NCI-H69 (cell line): Measurements from ENCODE around the gene NSDHL.
"Not testable (repeated sequence)": the region's sequence is repeated elsewhere in the genome, so short reads cannot be mapped to it uniquely, and the experiment has no call there.

ENCODE experiments used
- DNase-seq: peaks from one replicate; lab custom pipeline; 2025; lab: John Stamatoyannopoulos, UW

The NSDHL gene

DNA sequence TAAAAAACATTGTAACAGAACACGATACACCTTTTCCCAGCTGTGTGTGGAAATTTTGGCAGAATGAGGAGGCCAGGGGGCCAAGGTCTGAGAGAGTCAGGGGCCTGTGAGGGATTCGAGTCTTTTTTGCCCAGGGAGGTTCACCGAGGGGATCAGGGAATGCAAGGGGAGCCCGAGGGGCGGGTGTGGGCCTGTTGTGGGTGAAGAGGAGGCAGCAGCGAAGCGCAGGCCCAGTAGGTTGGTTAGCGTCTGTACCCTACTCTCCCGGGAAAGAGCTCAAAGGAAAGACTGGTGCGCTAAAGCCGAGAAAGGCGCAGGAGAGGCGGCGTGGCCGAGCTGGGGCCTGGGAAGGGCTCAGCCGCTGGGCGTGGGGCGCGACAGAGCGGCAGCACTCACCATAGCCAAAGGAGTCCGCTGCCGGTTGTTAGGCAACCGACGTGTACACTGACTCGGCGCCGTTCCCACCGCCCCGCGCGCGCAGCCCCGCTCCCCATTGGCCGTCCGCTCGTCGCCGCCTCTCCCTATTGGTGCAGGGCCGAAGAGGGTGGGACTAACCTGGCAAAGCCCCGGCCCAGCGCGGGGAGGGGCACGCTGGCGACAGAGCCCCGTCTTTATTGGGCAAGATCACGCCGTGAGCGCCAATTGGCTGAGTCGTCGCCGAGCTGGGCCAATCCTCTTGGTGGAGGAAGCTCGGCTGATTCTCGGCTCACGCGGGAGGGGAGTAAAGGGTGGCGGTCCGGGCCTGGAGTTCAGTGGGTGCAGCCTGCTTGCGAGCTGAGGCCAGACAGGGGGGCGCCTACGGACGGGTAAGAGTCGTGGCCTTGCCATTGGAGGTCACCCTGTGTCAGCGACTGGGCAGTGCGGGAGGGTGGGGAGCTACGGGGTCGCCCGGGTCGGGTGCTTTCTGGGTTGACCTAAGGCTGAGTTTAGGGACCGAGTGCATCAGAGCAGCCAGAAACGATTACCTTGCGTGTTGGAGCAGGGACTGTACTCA, at the start of gene NSDHL, which contains the start of gene CETN2:
TSS of gene NSDHL (plus strand) at position 752 of the 994 bp plus-strand sequence. CDS start 15,262 bp downstream, outside the sequence.
TSS of gene CETN2 (minus strand) at position 446 of the 994 bp plus-strand sequence. CDS start at position 399, 47 bp downstream.
- peak; percentile 97 for DNase-seq

GRCh38 chrX:152787062-152787461, 43.8 kb upstream of the NSDHL start:
- not testable (repeated sequence) for DNase-seq

GRCh38 chrX:152798945-152799344, 31.9 kb upstream of the NSDHL start:
- DNase-seq = no peak

- no peak for DNase-seq
These were observed 24.8 kb upstream of the NSDHL start for GRCh38 chrX:152806035-152806434.

GRCh38 chrX:152810403-152810802, 20.5 kb upstream of the NSDHL start:
- DNase-seq = peak; percentile 38

DNA sequence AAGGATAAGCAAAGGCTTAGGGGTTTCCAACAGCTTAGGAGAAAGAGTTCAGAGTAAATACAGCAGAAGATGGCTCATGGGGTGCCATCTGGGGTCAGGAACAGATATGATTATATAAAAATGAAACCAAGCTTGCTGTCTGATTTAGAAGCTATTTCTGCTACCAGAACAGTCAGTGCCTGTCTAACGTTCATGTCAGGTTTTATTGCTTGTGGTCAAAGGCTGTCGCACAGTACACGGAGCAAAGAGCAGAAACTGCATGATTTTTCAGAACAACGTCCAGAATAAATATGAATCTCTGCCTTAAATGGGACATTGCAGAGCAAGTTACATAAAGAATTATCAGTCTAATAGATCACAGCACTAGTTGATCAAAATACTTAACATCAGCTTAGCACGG, 17.7 kb upstream of the NSDHL start:
- DNase-seq = no peak

DNA sequence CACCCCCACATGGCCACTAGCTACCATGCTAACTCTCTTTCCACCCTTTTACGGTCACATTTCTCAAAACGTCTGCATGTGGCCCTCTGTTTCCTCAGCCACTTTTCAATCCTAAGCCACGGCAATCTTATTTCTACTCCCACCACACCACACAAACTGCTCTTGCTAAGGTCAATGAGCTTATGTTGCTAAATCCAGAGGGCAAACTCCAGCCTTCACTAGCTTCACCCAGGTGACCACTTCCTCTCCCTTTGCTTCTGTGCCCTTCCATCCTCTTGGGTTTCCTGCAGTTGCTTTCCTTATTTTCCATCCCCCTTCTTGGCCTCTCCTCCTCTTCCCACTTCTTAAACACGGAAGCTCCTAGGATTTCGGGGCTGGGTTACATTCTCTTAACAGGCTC, 16.8 kb upstream of the NSDHL start:
- DNase-seq = no peak

DNA sequence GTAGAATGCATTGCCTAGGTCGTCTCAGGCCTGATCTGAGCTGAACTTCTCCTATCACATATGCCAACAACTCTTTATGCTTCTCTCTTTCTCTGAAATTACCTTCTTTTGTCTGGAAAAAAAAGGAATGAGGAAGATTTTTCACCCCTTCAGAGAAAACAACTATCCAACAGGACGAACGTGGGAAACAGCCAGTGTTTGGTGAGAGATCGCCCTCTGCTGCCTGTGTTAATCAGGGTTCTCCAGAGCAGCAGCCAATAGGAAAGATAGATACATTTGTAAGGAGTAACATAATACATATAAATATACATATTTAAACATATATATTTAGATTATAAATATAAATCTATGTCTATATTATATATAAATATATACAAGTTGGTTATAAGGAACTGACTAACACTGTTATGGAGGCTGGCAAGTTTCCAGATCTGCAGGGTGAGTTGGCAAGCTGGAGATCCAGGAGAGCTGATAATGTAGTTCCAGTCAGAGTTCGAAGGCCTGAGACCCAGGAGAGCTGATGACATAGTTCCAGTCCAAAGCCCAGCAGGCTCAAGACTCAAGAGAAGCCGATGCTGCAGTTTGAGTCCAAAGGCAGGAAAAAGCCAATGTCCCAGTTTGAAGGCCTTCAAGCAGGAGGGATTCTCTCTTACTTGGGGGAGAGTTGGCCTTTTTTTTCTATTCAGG, 13.6 kb upstream of the NSDHL start:
- peak; percentile 17 for DNase-seq

DNA sequence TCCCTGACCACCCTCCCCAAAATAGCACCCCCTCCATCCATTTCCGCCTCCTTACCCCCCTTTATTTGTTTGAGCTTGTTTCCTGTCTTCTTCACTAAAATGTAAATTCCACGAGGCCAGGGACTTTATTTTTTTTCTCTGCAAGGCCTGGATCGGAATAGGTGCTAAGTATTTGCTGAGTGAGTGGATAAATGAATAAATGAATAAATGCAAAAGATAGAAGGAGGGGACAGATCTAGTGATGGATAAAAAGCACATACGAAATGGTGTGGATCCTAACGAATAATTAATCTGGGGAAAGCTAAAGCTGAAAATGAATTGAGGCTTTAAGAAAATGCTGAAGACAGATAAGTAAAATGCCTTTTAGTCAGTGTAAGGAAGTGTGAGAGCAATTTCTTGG, 12.5 kb upstream of the NSDHL start:
- no peak for DNase-seq

- DNase-seq = no peak
These were observed 11.6 kb upstream of the NSDHL start for GRCh38 chrX:152819266-152819665.

DNA sequence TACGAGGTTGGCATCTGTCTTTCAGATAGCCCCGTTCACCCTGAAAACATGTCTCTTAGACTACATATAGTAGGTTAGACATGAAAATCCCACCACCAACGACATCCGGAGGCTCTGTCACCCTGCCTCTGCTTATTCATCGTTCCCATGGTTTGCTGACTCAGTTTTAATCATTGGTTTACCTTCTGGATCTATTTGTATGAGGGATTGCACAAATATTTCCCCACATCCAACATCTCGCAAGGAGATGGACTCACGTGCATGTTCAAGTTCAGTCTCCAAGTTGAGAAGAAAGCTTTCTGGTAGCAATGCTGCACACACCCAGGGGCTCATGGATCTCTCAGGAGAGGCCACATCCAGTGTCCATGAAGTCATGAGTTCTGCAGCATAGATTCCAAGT, 11.1 kb upstream of the NSDHL start:
- no peak for DNase-seq

- DNase-seq = peak; percentile 59
These were observed 9.6 kb upstream of the NSDHL start for GRCh38 chrX:152821145-152821765.

DNA sequence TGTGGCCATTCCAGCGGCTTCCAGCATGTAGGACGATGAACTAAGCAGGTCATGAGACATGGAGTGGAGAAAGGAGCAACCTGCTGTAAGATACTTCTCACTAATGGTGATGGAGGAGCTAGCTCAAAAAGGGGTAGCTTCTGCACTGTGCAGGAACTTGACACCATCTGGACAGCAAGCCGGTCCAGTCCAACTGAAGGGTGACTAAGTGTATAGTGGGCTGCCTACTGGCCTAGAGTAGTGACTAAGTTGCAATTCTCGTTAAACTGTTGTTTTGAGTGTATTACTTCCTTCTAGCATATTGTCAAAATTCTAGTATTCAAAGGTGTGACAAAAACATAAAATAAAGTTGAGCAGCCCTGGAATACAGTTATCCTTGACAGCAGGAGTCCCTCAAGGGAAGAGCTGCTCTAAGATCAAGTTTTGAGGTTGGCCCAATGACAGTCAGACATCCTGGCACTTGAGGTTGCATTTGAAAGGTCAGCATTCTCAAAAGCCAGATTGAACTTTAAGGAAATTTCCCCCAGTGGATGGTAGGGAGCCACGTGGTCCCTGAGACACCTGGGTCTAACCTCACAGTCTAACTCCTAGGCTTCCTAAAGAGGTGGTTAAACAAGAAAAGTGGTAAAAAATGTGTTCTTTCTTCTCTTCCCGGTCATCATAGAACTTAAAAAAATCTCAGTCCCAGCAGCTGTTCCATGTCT, 8.3 kb upstream of the NSDHL start:
- no peak for DNase-seq

GRCh38 chrX:152823657-152824056, 7.2 kb upstream of the NSDHL start:
- no peak for DNase-seq

DNA sequence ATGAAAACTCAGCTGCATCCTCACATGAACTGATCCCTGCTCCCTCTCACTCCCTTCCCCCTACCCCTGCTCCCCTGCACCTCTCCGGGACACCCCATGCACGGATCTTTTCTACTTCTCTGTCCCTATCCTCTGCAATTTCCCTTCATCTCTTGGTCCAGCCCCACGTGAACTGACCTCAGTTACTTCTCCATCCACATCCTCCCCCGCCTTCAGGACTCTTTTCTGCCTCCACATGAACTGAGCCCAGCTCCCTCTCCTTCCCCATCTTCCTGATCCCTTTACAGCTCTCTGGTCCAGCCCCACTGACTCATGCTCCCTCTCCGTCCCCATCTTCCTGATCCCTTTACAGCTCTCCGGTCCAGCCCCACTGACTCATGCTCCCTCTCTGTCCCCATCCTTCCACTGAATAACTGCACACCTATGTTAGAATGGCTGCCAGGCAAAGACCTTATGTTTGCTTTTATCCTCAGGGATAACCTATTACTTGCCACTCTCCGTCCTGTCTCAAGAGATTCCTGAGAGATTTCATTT, 6.0 kb upstream of the NSDHL start:
- no peak for DNase-seq

DNA sequence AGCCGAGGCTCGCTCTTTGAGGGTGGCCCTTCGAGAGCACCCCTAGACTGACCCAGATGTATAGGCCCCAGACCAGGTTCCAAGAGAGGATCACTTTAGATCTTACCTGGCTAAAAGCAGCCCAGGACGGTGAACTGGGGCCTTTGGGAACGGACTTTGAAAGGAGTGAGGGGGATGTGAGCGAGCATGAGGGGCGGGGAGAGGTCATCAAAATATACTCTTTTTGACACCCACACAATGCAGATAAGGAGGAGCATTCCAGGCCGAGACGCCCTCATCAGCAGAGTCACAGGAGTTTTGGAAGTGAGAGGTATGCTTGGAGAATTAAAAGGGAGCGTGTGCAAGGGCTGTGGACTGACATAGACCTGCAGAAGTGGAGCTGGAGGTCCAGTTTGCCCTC, 528 bp downstream of the NSDHL start:
- DNase-seq = no peak

DNA sequence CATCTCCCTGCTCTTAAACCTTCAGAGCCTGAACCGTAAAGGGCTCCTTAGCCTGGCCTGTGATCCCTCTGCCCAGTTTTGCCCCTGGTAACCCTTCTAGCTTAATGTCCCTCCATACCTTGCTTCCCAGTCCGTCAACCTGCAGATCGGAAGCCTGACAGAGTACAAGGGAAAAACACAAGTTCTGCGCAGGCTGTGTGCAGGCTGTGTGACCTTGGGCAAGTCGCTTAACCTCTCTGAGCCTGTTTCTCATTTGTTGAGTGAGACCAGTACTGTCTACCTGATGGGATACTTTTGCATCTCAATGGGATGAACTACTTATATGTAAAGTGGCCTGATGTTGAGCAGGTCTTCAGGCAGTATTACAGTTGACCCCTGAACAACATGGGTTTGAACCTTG, 1.7 kb downstream of the NSDHL start:
- no peak for DNase-seq

- no peak for DNase-seq
These were observed 2.5 kb downstream of the NSDHL start for GRCh38 chrX:152833378-152833777.

GRCh38 chrX:152835470-152835869, 4.6 kb downstream of the NSDHL start:
- not testable (repeated sequence) for DNase-seq

- no peak for DNase-seq
These were observed 12.0 kb downstream of the NSDHL start for GRCh38 chrX:152842772-152843338.

DNA sequence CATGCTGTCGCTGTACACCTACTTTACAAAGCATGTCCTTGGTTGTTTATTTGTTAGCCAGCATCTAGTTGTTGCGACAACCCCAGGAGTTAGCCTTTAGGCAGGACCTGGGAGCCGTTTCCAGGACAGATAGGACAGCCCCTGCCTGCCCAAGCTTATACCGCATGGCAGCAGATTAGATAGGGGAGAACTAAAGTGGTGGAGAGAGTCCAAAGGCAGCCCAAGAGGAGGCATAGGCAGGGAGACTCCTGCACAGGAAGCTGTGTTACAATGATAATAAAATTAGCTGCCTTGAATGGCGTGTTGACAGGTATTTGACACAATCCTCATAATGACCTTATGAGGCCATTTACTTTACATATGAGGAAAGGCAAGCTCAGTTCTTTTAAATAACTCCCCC, 13.0 kb downstream of the NSDHL start:
- no peak for DNase-seq
